GM19395 (cell line): ENCODE data around the gene CD244.
"Not testable (repeated sequence)": the region's sequence is repeated elsewhere in the genome, so short reads cannot be mapped to it uniquely, and the experiment has no call there.

Source experiments
- ATAC-seq: cut with Tn5 transposase; IDR thresholded peaks from one replicate; pipeline ENCODE4 v1.9.1; 2021; ENCODE audit warnings: mild to moderate bottlenecking, moderate library complexity; ENCODE audit not compliant: unreplicated experiment

The CD244 gene

DNA sequence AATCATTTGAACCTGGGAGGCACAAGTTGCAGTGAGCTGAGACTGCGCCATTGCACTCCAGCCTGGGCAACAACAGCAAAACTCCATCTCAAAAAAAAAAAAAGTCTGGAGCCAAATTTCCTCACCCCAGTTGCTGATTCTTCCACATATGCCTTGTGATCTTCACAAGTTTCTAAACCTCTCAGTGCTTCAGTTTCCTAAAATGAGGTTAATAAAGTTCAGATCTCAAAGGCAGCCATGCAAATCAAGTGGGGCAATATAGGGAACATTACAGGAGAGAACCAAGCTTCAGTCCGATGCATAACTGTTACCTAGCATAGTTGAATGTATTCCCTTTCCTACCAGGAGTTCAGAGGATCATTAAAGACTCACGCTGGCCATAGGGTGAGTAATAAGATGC, 17.5 kb upstream of the CD244 start:
- no peak for ATAC-seq

DNA sequence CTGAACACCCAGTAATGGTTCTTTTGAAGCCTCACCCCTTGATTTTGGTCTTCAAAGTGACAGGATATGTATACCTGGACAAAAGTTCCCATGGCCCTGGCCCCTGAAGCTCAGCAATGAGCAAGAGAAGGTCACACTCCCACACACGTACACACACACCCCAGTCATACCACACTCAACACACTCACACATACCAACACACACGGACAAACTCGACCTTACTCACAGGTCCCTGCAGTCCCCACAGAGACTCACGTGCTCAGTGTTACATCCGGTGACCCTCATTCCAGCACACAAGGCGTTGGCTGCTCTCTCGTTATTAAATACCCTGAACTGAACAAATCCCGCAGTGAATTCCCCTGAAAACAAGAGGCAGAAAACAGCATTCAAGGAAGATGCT, 16.4 kb upstream of the CD244 start:
- ATAC-seq = no peak

DNA sequence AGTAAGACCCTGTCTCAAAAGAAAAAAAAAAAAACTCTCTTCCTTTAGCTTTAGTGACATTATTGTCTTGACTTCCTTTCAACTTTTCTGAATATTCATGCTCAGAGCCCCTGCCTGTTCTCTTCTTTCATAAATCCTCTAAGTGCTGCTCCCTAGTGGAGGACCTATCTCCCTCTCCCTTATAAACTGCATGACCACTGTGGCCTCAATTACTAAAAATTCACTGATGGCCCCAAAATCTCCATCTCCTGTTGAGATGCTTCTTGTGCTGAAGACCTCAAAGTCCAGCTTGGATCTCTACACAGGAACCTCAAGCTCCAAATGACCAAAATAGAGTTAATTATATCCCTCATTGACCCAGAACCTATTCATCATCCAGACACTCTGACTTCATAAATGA, 14.5 kb upstream of the CD244 start:
- ATAC-seq = no peak

DNA sequence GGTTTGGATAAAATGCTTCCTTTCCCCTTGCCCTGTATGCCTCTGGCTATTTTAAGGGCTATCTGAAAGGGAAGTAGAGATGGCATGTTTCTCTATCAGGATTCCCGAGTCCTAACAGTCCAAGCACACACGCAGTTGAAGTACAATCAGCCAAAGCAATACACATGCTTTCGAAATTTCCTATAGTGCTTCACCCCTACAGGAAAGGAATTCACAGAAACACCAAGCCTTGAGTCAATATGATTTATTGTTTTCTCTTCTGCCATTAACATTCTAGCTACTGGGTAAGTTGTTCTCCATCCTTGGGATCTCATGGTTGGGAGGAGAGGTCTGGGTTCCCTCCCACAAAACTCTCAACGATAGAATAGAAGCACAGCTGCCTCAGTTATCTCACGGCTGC, 13.6 kb upstream of the CD244 start:
- ATAC-seq = no peak

DNA sequence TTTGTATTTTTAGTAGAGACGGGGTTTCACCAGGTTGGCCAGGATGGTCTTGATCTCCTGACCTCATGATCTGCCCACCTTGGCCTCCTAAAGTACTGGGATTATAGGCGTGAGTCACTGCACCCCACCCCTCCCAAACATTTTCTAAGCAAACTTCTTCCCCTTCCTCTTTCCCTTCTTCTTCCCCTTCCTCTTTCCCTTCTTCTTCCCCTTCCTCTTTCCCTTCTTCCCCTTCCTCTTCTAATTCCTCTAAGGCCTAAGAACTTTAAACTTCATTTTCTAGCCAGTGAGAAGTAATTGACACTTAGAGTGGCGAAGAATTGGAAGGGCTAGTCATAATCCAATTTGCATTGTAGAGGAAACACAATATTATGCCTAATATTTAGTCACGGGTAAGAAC, 12.9 kb upstream of the CD244 start:
- ATAC-seq = not testable (repeated sequence)

DNA sequence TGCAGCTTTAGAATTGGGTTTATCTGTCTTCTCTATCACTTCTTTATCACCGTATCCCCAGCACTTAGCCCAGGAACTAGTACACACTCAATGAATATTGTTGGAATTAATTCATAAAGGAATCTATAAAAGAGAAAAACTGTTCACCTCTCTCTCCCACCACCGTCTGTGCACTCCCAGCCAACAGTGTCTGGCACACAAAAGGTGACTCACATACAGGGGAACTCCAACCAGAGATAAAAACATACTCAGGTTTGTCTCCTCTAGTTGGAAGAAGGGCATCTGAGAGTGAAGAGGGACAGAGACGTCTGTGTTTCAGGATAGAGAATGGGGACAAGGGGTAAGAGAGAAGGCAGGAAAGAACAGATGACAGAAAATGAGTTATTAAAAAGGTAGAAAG, 12.2 kb upstream of the CD244 start:
- no peak for ATAC-seq

DNA sequence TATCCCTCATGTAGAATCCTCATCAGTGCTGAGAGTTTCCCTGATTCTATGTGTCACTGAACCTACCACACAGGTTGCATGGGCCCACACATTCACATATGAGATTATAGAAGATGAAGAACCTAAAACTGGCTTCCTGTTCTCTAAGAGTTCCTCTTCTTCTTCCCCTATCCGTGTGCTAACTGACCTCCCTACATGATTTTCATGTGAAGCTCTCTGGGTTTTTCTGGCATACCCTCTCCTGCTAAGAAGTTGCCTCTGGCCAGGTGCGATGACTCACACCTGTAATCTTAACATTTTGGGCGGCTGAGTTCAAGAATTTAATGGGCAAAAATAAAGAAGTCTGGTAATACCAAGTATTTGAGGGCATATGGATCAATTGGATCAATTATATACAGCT, 5.5 kb upstream of the CD244 start:
- ATAC-seq = no peak

DNA sequence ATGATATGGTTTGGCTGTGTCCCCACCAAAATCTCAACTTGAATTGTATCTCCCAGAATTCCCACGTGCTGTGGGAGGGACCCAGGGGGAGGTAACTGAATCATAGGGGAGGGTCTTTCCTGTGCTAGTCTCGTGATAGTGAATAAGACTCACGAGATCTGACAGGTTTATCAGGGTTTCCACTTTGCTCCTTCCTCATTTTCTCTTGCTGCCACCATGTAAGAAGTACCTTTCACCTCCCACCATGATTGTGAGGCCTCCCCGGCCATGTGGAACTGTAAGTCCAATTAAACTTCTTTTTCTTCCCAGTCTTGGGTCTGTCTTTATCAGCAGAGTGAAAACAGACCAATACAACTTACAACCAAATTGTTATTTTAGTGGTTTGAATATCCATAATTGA, 5.0 kb upstream of the CD244 start:
- not testable (repeated sequence) for ATAC-seq

DNA sequence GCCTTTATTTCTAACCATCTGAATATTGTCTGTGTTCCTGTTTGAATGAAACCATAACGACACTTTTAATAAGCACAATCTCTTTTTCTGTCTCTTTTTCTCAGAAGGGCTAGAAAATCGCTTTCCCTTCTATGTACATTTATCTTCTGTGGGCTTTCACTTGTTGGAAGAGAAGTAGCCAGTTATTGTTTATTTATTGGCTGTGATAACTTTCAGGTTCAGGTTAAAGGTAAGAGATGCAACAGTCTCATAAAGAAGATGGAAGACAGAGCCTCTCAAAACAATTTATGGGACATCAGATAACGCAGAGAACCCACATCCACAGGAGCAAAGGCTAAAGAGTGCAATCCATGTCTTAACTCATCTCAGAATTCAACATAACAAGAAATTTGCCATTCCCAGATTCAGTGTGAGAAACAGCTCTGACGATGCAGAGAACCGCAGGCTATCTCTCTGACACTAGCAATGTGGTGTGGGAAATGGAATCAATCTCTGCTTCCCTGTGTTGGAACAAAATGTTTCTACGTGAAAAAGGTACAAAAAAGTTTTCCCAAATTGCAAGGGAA, 4.1 kb upstream of the CD244 start:
- no peak for ATAC-seq

DNA sequence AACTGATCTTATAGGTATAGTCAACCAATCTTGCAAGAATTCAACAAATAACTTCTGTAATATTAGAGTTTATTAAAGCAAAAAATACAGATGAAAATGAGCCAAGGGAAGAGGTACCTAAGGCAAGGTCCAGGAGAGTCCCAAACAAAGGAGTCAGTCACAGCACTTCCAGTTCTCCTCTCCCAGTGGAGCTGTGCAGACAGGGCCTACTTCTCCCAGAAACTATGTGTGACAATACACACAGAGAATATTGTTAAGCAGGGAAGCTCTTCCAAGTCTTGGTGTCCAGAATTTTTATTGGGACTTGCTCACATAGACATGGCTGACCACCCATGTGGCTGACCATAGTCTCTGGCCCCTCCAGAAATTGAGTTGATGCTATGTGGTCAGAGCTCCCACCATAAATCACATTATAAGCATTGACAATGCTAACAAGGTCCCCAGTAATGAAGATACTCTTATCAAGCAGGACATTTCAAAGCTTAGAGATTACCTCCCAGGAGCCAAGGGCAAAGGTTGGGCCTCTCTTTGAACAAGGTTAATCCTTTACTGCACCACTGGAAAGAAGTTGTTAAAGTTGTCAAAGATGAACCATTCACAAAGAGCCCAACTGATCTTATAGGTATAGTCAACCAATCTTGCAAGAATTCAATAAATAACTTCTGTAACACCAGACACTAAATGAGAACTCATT, 3.5 kb upstream of the CD244 start:
- no peak for ATAC-seq

DNA sequence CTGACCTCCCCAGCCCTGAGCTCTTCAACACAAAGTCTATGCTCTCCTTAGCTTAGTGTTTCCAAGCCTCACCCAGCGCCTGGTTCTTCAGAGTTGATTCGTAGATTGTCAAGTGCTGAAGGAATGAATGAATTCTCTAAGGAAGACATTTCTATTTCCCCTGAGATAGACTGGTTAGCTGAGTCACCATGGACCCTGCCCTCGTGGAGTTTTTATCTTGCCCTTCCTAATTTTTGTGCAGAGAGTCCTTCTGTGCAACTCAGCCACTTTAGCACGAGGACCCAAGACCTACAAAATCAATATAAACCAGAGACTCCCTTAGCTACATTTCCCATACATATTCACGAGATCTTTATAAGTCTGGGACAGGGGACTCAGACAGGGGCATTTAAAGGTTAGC, 2.6 kb upstream of the CD244 start:
- no peak for ATAC-seq

DNA sequence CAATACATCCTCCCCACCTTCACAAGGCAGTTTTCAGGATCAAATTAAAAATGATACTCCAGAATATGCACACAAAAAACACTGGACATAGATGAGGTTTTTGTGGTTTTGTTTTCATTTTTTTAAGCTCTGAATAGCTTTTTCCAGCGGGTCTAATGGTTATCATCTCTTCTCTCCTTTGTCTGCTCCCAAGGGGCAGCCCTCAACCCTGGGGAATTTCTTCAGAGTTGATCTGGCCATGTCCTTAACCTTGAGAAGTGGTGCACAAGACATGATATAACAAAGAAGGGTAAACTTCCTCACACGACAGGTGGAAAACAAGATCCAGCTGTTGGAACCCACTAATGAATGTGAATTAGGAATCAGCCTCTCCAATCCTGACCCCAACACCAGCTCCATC, 1.5 kb upstream of the CD244 start:
- ATAC-seq = no peak

DNA sequence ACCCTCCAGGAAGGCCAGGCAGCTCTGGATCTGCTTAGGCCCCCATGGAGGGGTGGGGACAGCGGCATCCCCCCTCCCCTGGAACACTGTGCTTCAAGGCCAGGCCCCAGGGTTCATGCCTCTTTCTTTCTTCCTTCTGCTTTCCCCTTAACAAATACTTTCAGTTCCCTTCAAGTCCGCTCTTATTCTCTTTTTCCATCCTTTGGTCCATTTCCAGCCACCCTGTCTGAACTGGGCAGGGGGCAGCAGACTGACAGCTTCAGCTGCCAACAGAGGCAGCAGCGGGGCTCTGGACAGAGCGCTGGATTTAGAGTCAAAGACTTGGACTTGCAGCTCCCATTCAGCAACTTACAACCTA, 1.1 kb upstream of the CD244 start:
- ATAC-seq = no peak

DNA sequence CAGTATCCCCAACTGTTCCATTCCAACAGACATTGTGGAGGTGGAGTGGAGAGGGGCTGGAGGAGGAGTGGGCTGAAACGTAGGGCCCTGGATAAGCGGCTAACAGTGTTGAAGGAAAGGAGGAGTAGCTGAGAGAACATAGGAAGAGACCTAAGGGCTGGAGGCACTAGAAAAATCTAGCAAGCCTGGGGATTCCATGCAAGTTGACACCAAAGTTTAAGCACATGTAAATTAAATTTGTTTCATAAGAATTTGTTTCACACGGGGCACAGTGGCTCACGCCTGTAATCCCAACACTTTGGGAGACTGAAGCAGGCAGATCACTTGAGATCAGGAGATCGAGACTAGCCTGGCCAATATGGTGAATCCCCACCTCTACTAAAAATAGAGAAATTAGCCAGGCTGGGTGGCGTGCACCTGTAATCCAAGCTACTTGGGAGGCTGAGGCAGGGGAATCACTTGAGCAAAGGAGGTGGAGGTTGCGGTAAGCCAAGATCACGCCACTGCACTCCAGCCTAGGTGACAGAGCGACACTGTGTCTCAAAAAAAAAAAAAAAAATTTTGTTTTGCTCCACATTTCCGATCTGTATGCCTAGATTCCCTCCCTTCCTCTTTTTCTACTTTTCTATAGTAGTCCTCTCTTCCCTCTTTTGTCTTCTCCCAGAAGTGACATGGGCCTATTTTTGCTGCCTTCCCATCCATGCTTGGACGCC, 530 bp upstream of the CD244 start:
- no peak for ATAC-seq

DNA sequence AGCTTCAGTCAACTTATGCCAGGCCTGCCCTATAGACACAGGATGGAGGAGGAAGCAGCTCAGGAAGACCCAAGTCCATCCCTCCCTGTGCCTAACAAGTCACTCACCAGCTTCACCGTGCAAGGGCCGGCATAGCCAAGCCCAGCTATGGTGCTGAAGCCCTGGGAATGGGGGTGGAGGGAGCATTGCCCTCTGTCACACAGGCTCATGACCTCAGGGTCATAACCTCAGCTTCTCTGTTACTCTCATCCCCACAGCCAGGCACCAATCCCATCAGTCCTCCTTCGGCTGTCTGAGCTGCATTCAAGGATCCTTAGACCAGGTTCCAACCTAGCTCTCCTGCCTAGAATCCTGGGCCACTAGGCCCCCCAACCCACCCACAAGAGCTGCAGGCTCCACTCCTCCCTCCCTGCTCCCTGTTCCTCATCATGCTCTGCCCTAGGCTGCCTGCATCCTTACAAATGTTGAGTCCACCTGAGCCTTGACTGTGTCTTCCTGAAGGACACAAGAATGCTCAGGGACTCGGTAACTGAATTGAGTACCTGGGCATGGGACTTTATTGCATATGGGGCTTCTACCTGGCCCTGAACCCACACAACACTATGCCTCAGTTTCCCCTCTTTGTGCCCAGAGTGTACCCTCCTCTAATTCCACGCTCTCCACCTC, 1.7 kb downstream of the CD244 start:
- ATAC-seq = no peak

DNA sequence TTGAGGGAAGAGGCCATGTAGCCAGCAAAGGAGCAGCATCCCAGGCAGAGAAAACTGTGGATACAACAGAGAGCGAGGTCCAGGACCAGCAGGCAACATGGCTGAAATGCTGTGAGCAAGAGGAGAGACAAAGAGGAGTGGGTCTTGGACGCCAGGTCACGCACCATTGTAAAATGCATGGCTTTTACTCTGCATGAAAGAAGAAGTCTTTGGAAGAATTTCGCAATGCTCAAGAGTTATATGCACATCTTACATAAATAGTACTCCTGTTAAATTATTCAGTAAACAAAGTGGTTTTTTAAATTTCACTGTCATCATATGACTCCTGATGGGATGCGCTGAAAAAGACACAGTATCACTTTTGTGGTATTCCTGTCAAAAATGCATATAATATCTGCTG, 3.5 kb downstream of the CD244 start:
- ATAC-seq = no peak

DNA sequence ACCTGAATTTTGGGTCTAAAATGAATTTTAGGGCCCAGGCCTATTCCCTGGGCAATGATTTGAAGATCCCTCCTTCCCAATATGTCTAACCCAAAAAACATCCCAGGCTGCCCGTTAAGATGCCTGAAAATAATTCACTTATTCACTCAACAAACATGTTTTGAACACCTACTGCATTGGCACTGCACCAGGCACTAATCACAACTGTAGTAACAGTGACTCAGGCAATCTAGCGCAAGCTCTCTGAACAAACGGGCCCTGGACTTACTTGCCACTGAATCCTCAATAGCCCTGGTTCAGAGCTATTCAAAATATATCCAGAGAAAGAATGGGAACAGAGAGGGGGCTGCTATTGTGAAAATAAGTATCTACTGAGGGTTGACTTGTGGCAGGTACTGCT, 4.2 kb downstream of the CD244 start:
- no peak for ATAC-seq

DNA sequence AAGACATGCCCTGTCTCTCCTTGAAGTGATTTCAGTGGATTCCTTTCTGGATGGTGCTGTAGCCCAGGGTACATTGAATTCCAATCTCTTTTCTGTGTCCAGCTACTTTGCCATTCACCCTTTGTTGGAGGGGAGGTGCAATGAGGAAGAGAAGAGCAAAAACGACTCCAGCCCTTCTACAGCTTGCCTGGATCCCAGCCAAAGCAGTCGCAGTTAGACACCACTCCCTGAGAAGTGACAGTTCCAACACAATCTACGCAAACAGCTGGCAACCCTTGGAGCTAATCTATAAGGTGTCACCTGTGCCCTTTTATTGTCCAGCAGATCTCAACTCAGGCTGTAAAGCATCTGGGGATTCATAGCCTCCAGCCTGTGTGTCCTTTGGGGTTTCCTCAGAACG, 4.6 kb downstream of the CD244 start:
- no peak for ATAC-seq

DNA sequence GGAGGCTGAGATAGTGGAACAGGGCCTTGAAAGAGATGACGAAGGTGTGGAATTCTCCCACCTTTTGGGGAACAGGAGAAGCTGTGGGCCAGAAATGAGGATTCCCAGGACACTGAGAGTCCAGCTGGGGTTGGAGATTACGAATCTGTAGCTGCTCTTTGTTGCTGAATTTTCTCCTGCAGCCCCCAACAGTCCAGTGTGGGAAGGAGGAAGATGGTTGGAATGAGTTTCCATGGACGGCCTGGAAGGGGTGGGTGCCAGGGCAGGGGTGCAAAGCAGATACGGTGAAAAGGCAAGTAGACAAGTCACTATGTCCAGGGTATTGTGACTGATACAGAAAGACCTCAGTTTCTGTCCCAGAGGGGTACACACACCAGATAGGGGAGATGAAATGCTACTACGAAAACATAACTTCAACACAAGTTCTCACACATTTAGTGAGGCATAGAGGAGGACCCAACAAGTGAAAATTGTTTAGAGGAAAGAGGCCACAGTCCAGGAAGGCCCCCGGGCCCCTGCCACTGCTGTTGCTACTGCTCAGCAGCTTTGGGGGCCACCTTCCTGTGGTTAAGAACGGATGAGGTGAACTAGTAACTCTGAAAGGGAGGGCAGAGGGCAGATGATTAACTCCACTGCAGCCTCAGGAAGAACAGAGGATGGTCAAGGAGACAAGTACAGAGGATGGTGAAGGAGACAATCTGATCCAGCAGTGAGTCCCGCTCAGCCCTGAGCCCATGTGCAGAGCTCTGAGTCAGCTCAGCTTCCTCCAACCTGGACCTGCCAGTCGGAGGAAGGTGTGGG, 7.3 kb downstream of the CD244 start:
- peak; percentile 81 for ATAC-seq

DNA sequence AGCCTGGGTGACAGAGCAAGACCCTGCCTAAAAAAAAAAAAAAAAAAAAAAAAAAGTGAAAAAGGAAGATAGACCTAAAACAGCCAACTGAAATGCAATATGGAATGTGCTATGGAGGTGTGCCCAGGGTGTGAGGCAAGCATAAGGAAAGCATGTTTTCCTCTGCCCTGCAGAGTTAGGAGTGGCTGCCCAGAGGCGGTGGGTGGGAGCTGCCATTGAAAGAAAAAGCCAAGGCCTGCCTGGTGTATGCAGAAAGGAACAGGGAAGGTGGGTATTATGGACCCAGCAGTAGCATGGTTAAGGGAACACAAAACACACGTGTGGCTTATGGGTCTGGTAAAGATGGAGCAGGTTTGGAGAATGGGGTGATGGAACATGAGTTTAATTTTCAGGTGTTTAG, 8.9 kb downstream of the CD244 start:
- ATAC-seq = no peak

DNA sequence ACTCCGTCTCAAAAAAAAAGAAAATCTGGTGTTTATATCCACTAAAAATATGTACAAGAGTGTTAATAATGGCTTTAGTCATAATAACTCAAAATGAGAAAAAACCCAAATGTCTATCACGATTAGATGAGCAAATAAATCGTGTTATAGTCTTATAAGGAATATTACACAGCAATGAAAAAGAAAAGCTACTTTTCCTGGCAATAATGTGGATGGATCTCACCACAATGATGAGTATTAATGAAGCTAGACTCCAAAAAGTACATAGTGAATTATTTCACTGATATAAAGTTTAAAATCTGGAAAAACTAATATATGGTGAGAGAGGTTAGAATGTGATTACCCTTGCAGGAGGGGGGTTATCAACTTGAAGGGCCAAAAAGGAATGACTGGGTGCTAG, 9.7 kb downstream of the CD244 start:
- no peak for ATAC-seq
